A673 (cell line): ENCODE results near the gene TNFAIP3.

Experiments used
- CTCF ChIP-seq: fragments of 300-800, 200-600 bp; sonication (generic); conservative IDR thresholded peaks from 2 replicates; pipeline ENCODE4 v1.5.1; 2017; ENCODE audit warnings: low read depth, mild to moderate bottlenecking, antibody characterized with exemption, low read length, moderate library complexity, mixed read lengths
- EZH2 ChIP-seq: fragments of 200-600 bp; sonication (generic); IDR thresholded peaks from 2 replicates; pipeline ENCODE4 v1.6.1; 2017; ENCODE audit warnings: borderline replicate concordance, low read depth, mild to moderate bottlenecking, mixed read lengths, antibody characterized with exemption, low read length; ENCODE audit not compliant: poor library complexity, severe bottlenecking

GRCh38 chr6:137911675-137912191, 44.7 kb downstream of the TNFAIP3 start:
- TF ChIP-seq CTCF (no peak), EZH2 (no peak)
